ENCODE results near the gene COLGALT1. TPM values are rescaled to one million over a fixed set of nuclear protein-coding genes. Genes with fewer than 3 reads are reported as not detected.

COLGALT1 gene
- polyA plus RNA-seq, 1 of the 3 experiments (the other 2 are of a cell fraction): 83.8 TPM

- no peaks in the 10 kb centered on the region for H3K36me3 ChIP-seq (replicated peaks in 1 of 2; ENCODE audit: control insufficient read depth in 1 of 2, insufficient read depth in 2 of 2, low read length in 1 of 2)
- H3K9ac ChIP-seq: no peak overlapping the region
- CTCF ChIA-PET: no interaction called here
- POLR2A ChIA-PET: interaction anchor here (0.9 kb wide), 1 partner anchor 10 kb away, joined by 3 read pairs; no protein-coding TSS in a partner anchor
- H3K9me2 ChIP-seq: no peaks in the 10 kb centered on the region
- H2AFZ ChIP-seq (ENCODE audit: low read depth): no peak overlapping the region
- 51% methylated on average over 2 of the region's 5 CpGs for WGBS (ENCODE audit: low lambda C conversion rate)
- no peaks in the 10 kb centered on the region for H3K79me2 ChIP-seq (ENCODE audit: insufficient read depth)
- no peaks in the 10 kb centered on the region for H3F3A ChIP-seq (replicated peaks; ENCODE audit: insufficient read depth)
- H3K9me3 ChIP-seq: no peaks in the 10 kb centered on the region
- no peaks in the 10 kb centered on the region for H3K27me3 ChIP-seq (ENCODE audit: insufficient read depth)
- H3K27ac ChIP-seq (ENCODE audit: low read depth in 2 of 2, low read length in 1 of 2): no peak overlapping the region
- no peak overlapping the region for H3K4me2 ChIP-seq
- no peaks in the 10 kb centered on the region for H3K4me1 ChIP-seq (ENCODE audit: control insufficient read depth in 1 of 2, insufficient read depth in 2 of 2, low read depth in 1 of 2, low read length in 1 of 2)
- H4K20me1 ChIP-seq (ENCODE audit: insufficient read depth): no peaks in the 10 kb centered on the region
- TF ChIP-seq TCF12 (IDR thresholded peaks at IDR 0.05) (no peak), MAX (IDR thresholded peaks at IDR 0.05; ENCODE audit: low read depth) (no peak), IRF3 (IDR thresholded peaks at IDR 0.05; ENCODE audit: low read depth, low read length) (no peak), CTCF (IDR thresholded peaks at IDR 0.05) (no peak), TEAD4 (IDR thresholded peaks at IDR 0.05; ENCODE audit: borderline replicate concordance, insufficient read depth) (no peak), MXI1 (IDR thresholded peaks at IDR 0.05; ENCODE audit: low read depth, low read length) (no peak), GABPA (IDR thresholded peaks at IDR 0.05; ENCODE audit: low read depth) (no peak), POLR2AphosphoS5 (IDR thresholded peaks at IDR 0.05; ENCODE audit: low read depth, low read length) (no peak), EP300 (IDR thresholded peaks at IDR 0.05; ENCODE audit: borderline replicate concordance in 1 of 2, low read depth in 1 of 2, low read length in 1 of 2) (no peak), RCOR1 (IDR thresholded peaks at IDR 0.05; ENCODE audit: low read length) (no peak), JUND (IDR thresholded peaks at IDR 0.05) (no peak), ELF1 (IDR thresholded peaks at IDR 0.05) (no peak), SMC3 (IDR thresholded peaks at IDR 0.05; ENCODE audit: low read depth, low read length) (no peak), MEF2A (IDR thresholded peaks at IDR 0.05; ENCODE audit: borderline replicate concordance, low read depth) (no peak), YY1 (IDR thresholded peaks at IDR 0.05; ENCODE audit: low read depth) (no peak), RFX5 (IDR thresholded peaks at IDR 0.05; ENCODE audit: low read length) (no peak)
- DNase-seq: no peak
- H3K4me3 ChIP-seq (ENCODE audit: low read depth in 2 of 2, low read length in 1 of 2): no peak overlapping the region
These were observed 72.5 kb downstream of the COLGALT1 start for GRCh38 chr19:17627921-17628320.

GRCh38 chr19:17629760-17630159 lies 74.3 kb downstream of the COLGALT1 start:
- ChIA-PET CTCF (no interaction called here), POLR2A (no interaction called here)
- H3K9ac ChIP-seq: no peak overlapping the region
- H3K4me3 ChIP-seq (ENCODE audit: low read depth in 2 of 2, low read length in 1 of 2): no peak overlapping the region
- no peaks in the 10 kb centered on the region for H3K4me1 ChIP-seq (ENCODE audit: control insufficient read depth in 1 of 2, insufficient read depth in 2 of 2, low read depth in 1 of 2, low read length in 1 of 2)
- H3K79me2 ChIP-seq (ENCODE audit: insufficient read depth): no peaks in the 10 kb centered on the region
- H3K27ac ChIP-seq (ENCODE audit: low read depth in 2 of 2, low read length in 1 of 2): no peak overlapping the region
- 37% methylated on average over 2 of the region's 2 CpGs for WGBS (ENCODE audit: low lambda C conversion rate)
- no peak for DNase-seq
- H3K36me3 ChIP-seq (replicated peaks in 1 of 2; ENCODE audit: control insufficient read depth in 1 of 2, insufficient read depth in 2 of 2, low read length in 1 of 2): no peaks in the 10 kb centered on the region
- H3K27me3 ChIP-seq (ENCODE audit: insufficient read depth): no peaks in the 10 kb centered on the region
- no peaks in the 10 kb centered on the region for H3K9me2 ChIP-seq
- no peaks in the 10 kb centered on the region for H3K9me3 ChIP-seq
- no peak overlapping the region for H3K4me2 ChIP-seq
- no peaks in the 10 kb centered on the region for H4K20me1 ChIP-seq (ENCODE audit: insufficient read depth)
- no peaks in the 10 kb centered on the region for H3F3A ChIP-seq (replicated peaks; ENCODE audit: insufficient read depth)
- no peak overlapping the region for H2AFZ ChIP-seq (ENCODE audit: low read depth)
- TF ChIP-seq FOXM1 (IDR thresholded peaks at IDR 0.05; ENCODE audit: low read depth) (no peak), YY1 (IDR thresholded peaks at IDR 0.05; ENCODE audit: low read depth) (no peak), FOXJ3 (CRISPR knock-in tag; IDR thresholded peaks at IDR 0.05) (no peak), PBX3 (IDR thresholded peaks at IDR 0.05) (no peak), SIN3A (IDR thresholded peaks at IDR 0.05; ENCODE audit: borderline replicate concordance, low read depth, low read length) (no peak), CHD2 (IDR thresholded peaks at IDR 0.05; ENCODE audit: low read length, partially characterized antibody) (no peak), ELF1 (IDR thresholded peaks at IDR 0.05) (no peak), EP300 (IDR thresholded peaks at IDR 0.05; ENCODE audit: borderline replicate concordance in 1 of 2, low read depth in 1 of 2, low read length in 1 of 2) (no peak), IRF3 (IDR thresholded peaks at IDR 0.05; ENCODE audit: low read depth, low read length) (no peak), MEF2A (IDR thresholded peaks at IDR 0.05; ENCODE audit: borderline replicate concordance, low read depth) (no peak), RFX5 (IDR thresholded peaks at IDR 0.05; ENCODE audit: low read length) (no peak), RAD21 (IDR thresholded peaks at IDR 0.05; ENCODE audit: low read length) (no peak)

Measured in SK-N-SH (cell line).